ENCODE measurements around the gene DDX21. TPM values are rescaled to one million over a fixed set of nuclear protein-coding genes. Genes with fewer than 3 reads are reported as not detected.
"Not testable (repeated sequence)": the region's sequence is repeated elsewhere in the genome, so short reads cannot be mapped to it uniquely, and the experiment has no call there.

DDX21 gene
- total RNA-seq, 2 experiments from 2014 or later = 120 to 121 TPM

DNA sequence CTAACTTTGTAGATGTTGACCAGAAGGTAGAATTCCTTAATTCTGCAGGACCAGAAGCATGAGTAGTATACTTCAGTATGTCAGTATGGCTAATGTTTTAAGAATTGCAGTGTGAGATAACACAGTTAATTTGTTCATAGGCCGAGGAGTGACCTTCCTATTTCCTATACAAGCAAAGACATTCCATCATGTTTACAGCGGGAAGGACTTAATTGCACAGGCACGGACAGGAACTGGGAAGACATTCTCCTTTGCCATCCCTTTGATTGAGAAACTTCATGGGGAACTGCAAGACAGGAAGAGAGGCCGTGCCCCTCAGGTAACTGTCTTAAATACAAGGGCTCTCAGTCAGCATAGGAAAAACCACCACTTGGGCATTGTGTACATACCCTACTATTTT lies 7.2 kb downstream of the DDX21 start:
- no peak overlapping the region for H3K27ac Mint-ChIP-seq

DNA sequence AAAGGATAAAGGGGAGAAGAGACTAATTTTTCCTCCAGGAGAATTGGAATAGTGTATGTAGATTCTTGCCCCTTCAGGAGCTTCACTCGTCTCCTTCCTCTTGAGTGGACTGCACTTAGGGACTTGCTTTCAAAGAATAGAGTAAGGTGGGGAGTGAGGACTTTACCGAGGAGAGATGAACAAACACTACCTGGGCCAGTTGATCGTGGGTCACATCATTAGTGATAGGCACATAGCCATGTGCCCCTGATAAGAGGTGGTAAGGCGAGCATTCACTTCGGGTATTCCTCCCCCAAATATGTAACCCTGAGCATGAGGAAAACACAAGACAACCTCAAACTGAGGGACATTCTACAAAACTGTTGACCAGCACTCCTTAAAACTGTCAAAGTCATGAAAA lies 18.0 kb downstream of the DDX21 start:
- intact Hi-C loops (cut with DNase I, micrococcal nuclease) = loop anchor here in 1 of 2 experiments (10.0 kb wide), 1 partner anchor 229 kb away; no protein-coding TSS in a partner anchor
- Mint-ChIP-seq H3K27me3 (no peaks in the 10 kb centered on the region), H3K9me3 (no peaks in the 10 kb centered on the region), H3K4me3 (no peak overlapping the region), H3K27ac (no peak overlapping the region), H3K4me1 (ENCODE audit: low read depth) (peaks cover 10% of the 10 kb centered on the region), H3K36me3 (ENCODE audit: low read depth) (peaks cover 100% of the 10 kb centered on the region)
- Histone ChIP-seq H3K4me1 (ENCODE audit: insufficient read depth, low read length) (peaks cover 4% of the 10 kb centered on the region), H3K36me3 (ENCODE audit: insufficient read depth, low read length) (peaks cover 92% of the 10 kb centered on the region), H3K4me3 (ENCODE audit: low read length) (no peak overlapping the region), H3K27ac (ENCODE audit: low read depth in 1 of 2, low read length in 2 of 2) (no peak overlapping the region), H3K27me3 (ENCODE audit: control insufficient read depth in 1 of 2, insufficient read depth in 2 of 2, low read length in 2 of 2) (no peaks in the 10 kb centered on the region), H3K9me3 (ENCODE audit: control insufficient read depth in 1 of 2, insufficient read depth in 1 of 2, low read length in 2 of 2) (no peaks in the 10 kb centered on the region)
- TF ChIP-seq, protein P1, sequence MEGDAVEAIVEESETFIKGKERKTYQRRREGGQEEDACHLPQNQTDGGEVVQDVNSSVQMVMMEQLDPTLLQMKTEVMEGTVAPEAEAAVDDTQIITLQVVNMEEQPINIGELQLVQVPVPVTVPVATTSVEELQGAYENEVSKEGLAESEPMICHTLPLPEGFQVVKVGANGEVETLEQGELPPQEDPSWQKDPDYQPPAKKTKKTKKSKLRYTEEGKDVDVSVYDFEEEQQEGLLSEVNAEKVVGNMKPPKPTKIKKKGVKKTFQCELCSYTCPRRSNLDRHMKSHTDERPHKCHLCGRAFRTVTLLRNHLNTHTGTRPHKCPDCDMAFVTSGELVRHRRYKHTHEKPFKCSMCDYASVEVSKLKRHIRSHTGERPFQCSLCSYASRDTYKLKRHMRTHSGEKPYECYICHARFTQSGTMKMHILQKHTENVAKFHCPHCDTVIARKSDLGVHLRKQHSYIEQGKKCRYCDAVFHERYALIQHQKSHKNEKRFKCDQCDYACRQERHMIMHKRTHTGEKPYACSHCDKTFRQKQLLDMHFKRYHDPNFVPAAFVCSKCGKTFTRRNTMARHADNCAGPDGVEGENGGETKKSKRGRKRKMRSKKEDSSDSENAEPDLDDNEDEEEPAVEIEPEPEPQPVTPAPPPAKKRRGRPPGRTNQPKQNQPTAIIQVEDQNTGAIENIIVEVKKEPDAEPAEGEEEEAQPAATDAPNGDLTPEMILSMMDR (IDR thresholded peaks at IDR 0.05) = no peak
- CTCF ChIA-PET = interaction anchor here (0.7 kb wide), 1 partner anchor 9 kb away, joined by 3 read pairs; no protein-coding TSS in a partner anchor
- DNase-seq (no peak), ATAC-seq (ENCODE audit: poor library complexity) (no peak)
- POLR2A ChIA-PET = no interaction called here

More for the DNA sequence above, 7.2 kb downstream of the DDX21 start:
- intact Hi-C loops (cut with DNase I, micrococcal nuclease) = no loop called here
- Histone ChIP-seq H3K4me1 (ENCODE audit: insufficient read depth, low read length) (peaks cover 14% of the 10 kb centered on the region), H3K27ac (ENCODE audit: low read depth in 1 of 2, low read length in 2 of 2) (no peak overlapping the region), H3K27me3 (ENCODE audit: control insufficient read depth in 1 of 2, insufficient read depth in 2 of 2, low read length in 2 of 2) (no peaks in the 10 kb centered on the region), H3K4me3 (ENCODE audit: low read length) (no peak overlapping the region), H3K36me3 (ENCODE audit: insufficient read depth, low read length) (peaks cover 85% of the 10 kb centered on the region), H3K9me3 (ENCODE audit: control insufficient read depth in 1 of 2, insufficient read depth in 1 of 2, low read length in 2 of 2) (no peaks in the 10 kb centered on the region)
- DNase-seq (no peak), ATAC-seq (ENCODE audit: poor library complexity) (no peak)
- Mint-ChIP-seq H3K4me3 (no peak overlapping the region), H3K4me1 (ENCODE audit: low read depth) (peaks cover 28% of the 10 kb centered on the region), H3K36me3 (ENCODE audit: low read depth) (peaks cover 79% of the 10 kb centered on the region), H3K27me3 (no peaks in the 10 kb centered on the region), H3K9me3 (no peaks in the 10 kb centered on the region)
- POLR2A ChIA-PET = no interaction called here
- CTCF ChIA-PET = no interaction called here
- TF ChIP-seq, protein P1 (IDR thresholded peaks at IDR 0.05) = no peak

DNA sequence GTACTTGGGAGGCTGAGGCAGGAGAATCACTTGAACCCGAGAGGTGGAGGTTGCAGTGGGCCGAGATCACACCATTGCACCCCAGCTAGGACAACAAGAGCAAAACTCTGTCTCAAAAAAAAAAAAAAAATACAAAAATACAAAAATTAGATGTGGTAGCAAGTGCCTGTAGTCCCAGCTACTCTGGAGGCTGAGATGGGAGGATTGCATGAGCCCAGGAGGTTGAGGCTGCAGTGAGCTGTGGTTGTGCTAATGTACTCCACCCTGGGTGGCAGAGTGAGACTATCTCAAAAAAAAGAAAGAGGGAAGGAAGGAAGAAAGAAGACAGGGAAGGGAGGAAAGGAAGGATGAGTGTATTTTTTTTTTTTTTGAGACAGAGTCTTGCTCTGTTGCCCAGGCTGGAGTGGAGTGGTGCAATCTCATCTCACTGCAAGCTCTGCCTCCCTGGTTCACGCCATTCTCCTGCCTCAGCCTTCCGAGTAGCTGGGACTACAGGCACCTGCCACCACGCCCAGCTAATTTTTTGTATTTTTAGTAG lies 20.0 kb downstream of the DDX21 start:
- CTCF ChIA-PET = not testable (repeated sequence)
- intact Hi-C loops (cut with DNase I, micrococcal nuclease) = loop anchor here in 1 of 2 experiments (10.0 kb wide), 1 partner anchor 231 kb away; no protein-coding TSS in a partner anchor

GRCh38 chr10:68979738-68980137 lies 23.8 kb downstream of the DDX21 start:
- intact Hi-C loops (cut with DNase I, micrococcal nuclease) = loop anchor here in 1 of 2 experiments (10.0 kb wide), 2 partner anchors 235 to 455 kb away; partner anchors contain the start of gene SLC25A16
- CTCF ChIA-PET = interaction anchor here (1.7 kb wide), 1 partner anchor 10 kb away, joined by 4 read pairs; no protein-coding TSS in a partner anchor
- POLR2A ChIA-PET; H3K9me3 ChIP-seq (ENCODE audit: control insufficient read depth in 1 of 2, insufficient read depth in 1 of 2, low read length in 2 of 2); H3K27me3 ChIP-seq (ENCODE audit: control insufficient read depth in 1 of 2, insufficient read depth in 2 of 2, low read length in 2 of 2); H3K4me1 Mint-ChIP-seq (ENCODE audit: low read depth); H3K9me3 Mint-ChIP-seq; H3K27me3 Mint-ChIP-seq; H3K4me1 ChIP-seq (ENCODE audit: insufficient read depth, low read length); H3K27ac Mint-ChIP-seq; ATAC-seq (ENCODE audit: poor library complexity); H3K27ac ChIP-seq (ENCODE audit: low read depth in 1 of 2, low read length in 2 of 2); DNase-seq; H3K4me3 Mint-ChIP-seq; H3K4me3 ChIP-seq (ENCODE audit: low read length): not testable (repeated sequence)
- peaks cover 90% of the 10 kb centered on the region for H3K36me3 ChIP-seq (ENCODE audit: insufficient read depth, low read length)
- peaks cover 94% of the 10 kb centered on the region for H3K36me3 Mint-ChIP-seq (ENCODE audit: low read depth)

More for the DNA sequence above, 20.0 kb downstream of the DDX21 start:
- H3K4me3 Mint-ChIP-seq; H3K4me1 Mint-ChIP-seq (ENCODE audit: low read depth); H3K4me3 ChIP-seq (ENCODE audit: low read length); H3K4me1 ChIP-seq (ENCODE audit: insufficient read depth, low read length); H3K27ac Mint-ChIP-seq; H3K9me3 ChIP-seq (ENCODE audit: control insufficient read depth in 1 of 2, insufficient read depth in 1 of 2, low read length in 2 of 2); H3K9me3 Mint-ChIP-seq; ATAC-seq (ENCODE audit: poor library complexity); POLR2A ChIA-PET; DNase-seq; H3K27me3 Mint-ChIP-seq; H3K27ac ChIP-seq (ENCODE audit: low read depth in 1 of 2, low read length in 2 of 2); H3K27me3 ChIP-seq (ENCODE audit: control insufficient read depth in 1 of 2, insufficient read depth in 2 of 2, low read length in 2 of 2): not testable (repeated sequence)
- H3K36me3 Mint-ChIP-seq (ENCODE audit: low read depth) = peaks cover 98% of the 10 kb centered on the region
- peaks cover 92% of the 10 kb centered on the region for H3K36me3 ChIP-seq (ENCODE audit: insufficient read depth, low read length)
